ENCODE results near the gene SLC38A8.

DNA sequence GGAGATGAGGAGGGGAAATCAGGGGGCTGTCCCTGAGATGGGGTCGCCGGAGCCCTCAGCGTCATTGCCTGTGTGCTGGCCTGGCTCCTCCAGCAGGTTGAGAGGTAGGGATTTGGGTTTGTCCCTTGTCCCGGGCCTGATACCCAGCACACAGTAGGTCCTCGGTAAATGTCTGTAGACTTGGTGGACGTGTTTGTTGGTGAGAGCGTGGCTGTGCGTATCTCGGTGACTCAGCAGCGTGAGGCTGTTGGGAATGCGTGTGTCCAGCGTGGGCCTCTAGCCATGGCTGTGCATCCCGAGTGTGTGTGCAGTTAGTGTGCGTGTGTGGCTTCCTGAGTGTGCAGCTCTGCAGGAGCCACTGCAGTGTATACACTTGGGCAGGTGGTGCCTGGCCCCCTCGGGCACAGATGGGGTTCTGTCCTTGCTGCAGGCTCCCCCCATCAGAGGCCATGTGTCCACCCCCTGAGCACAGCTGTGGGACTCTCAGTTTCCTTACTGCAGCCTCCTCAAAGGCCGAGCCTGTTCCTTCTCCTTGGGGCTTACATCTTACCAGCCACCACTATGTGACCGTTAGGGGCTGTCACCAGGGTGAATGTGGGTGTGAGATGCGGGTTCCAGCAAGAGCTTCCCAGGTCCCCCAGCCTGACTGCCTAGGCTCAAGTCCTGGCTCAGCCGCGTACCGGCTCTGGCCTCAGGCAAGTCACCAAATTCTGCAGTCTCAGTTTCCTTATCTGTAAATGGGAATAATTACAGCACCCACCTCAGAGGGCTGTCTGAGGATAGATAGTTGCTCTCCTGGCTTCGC is 68.8 kb downstream of the SLC38A8 start:
- TF ChIP-seq, protein P1, sequence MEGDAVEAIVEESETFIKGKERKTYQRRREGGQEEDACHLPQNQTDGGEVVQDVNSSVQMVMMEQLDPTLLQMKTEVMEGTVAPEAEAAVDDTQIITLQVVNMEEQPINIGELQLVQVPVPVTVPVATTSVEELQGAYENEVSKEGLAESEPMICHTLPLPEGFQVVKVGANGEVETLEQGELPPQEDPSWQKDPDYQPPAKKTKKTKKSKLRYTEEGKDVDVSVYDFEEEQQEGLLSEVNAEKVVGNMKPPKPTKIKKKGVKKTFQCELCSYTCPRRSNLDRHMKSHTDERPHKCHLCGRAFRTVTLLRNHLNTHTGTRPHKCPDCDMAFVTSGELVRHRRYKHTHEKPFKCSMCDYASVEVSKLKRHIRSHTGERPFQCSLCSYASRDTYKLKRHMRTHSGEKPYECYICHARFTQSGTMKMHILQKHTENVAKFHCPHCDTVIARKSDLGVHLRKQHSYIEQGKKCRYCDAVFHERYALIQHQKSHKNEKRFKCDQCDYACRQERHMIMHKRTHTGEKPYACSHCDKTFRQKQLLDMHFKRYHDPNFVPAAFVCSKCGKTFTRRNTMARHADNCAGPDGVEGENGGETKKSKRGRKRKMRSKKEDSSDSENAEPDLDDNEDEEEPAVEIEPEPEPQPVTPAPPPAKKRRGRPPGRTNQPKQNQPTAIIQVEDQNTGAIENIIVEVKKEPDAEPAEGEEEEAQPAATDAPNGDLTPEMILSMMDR (IDR thresholded peaks at IDR 0.05; ENCODE audit: poor library complexity): no peak
- no peak for TF ChIP-seq EZH2phosphoT487 (IDR thresholded peaks at IDR 0.05; ENCODE audit: low read depth, severe bottlenecking, unreplicated experiment)

All from hepatocyte (in vitro differentiated cells).